Measurements from ENCODE around the gene FLNA. TPM values are rescaled to one million over a fixed set of nuclear protein-coding genes. Genes with fewer than 3 reads are reported as not detected.

Gene FLNA
- total and polyA plus RNA-seq, 10 donors: 259 to 1,447 (median 600) TPM

GRCh38 chrX:154419189-154419588 lies 44.8 kb upstream of the FLNA start:
- Histone ChIP-seq H3K36me3 (peaks cover 0 to 33% (median 0%) of the 10 kb centered on the region in 6 donors), H3K4me3 (no peak overlapping the region), H3K9me3 (no peaks in the 10 kb centered on the region), H3K27ac (peak overlapping the region in 5 of 8 donors; percentile 33 to 68 (median 65)), H3K27me3 (replicated peaks in 1 of 7) (no peaks in the 10 kb centered on the region), H3K4me1 (peaks cover 0 to 18% (median 0%) of the 10 kb centered on the region in 6 donors)
- TF ChIP-seq, protein P1, sequence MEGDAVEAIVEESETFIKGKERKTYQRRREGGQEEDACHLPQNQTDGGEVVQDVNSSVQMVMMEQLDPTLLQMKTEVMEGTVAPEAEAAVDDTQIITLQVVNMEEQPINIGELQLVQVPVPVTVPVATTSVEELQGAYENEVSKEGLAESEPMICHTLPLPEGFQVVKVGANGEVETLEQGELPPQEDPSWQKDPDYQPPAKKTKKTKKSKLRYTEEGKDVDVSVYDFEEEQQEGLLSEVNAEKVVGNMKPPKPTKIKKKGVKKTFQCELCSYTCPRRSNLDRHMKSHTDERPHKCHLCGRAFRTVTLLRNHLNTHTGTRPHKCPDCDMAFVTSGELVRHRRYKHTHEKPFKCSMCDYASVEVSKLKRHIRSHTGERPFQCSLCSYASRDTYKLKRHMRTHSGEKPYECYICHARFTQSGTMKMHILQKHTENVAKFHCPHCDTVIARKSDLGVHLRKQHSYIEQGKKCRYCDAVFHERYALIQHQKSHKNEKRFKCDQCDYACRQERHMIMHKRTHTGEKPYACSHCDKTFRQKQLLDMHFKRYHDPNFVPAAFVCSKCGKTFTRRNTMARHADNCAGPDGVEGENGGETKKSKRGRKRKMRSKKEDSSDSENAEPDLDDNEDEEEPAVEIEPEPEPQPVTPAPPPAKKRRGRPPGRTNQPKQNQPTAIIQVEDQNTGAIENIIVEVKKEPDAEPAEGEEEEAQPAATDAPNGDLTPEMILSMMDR (IDR thresholded peaks at IDR 0.05 in 8 of 11, conservative IDR thresholded peaks at IDR 0.05 in 3 of 11): no peak
- TF ChIP-seq POLR2A (IDR thresholded peaks at IDR 0.05): no peak
- no peak for TF ChIP-seq POLR2AphosphoS5 (IDR thresholded peaks at IDR 0.05)
- intact Hi-C loops (cut with DNase I; ENCODE audit: low total_unique reads): no loop called here
- WGBS, 5 donors: 75 to 89% (median 75%) methylated on average over 8 of the region's 8 CpGs
- no peak for DNase-seq

GRCh38 chrX:154417157-154417556 lies 42.7 kb upstream of the FLNA start:
- Histone ChIP-seq H3K36me3 (peaks cover 0 to 44% (median 0%) of the 10 kb centered on the region in 6 donors), H3K27ac (no peak overlapping the region), H3K9me3 (no peaks in the 10 kb centered on the region), H3K4me1 (peaks cover 0 to 31% (median 12%) of the 10 kb centered on the region in 6 donors), H3K27me3 (replicated peaks in 1 of 7) (no peaks in the 10 kb centered on the region), H3K4me3 (no peak overlapping the region)
- intact Hi-C loops (cut with DNase I; ENCODE audit: low total_unique reads): no loop called here
- TF ChIP-seq, protein P1 (IDR thresholded peaks at IDR 0.05 in 8 of 11, conservative IDR thresholded peaks at IDR 0.05 in 3 of 11): no peak
- TF ChIP-seq POLR2A (IDR thresholded peaks at IDR 0.05): no peak
- no peak for TF ChIP-seq POLR2AphosphoS5 (IDR thresholded peaks at IDR 0.05)
- WGBS, 5 donors: 61 to 86% (median 83%) methylated on average over 7 of the region's 7 CpGs
- no peak for DNase-seq

DNA sequence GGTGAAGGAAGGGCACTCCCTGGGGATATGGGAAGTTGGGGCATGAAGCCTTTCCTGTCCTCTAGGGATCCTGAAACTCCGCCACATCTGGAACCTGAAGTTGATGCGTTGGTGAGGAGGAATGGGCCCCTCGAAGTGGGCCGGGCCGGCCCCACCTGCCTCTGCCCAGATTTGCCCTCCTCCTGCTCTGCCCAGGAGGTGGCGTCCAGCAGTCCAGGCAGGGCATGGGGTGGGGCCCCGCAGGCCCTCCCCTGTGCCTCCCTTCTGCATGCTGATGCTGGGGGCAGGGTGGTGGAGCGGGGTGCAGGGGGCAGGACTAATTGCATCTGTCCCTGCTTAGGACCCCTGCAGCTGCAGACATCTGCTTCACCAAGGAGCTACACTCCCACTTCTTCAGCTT lies 38.7 kb upstream of the FLNA start:
- Histone ChIP-seq H3K36me3 (peaks cover 0 to 18% (median 0%) of the 10 kb centered on the region in 6 donors), H3K9me3 (no peaks in the 10 kb centered on the region), H3K27ac (peak overlapping the region; percentile 79 to 98 (median 96)), H3K27me3 (replicated peaks in 1 of 7) (no peaks in the 10 kb centered on the region), H3K4me3 (peak overlapping the region in 1 of 8 donors; percentile 83), H3K4me1 (peaks cover 0 to 45% (median 33%) of the 10 kb centered on the region in 6 donors)
- no peak for DNase-seq
- no peak for TF ChIP-seq POLR2A (IDR thresholded peaks at IDR 0.05)
- no peak for TF ChIP-seq POLR2AphosphoS5 (IDR thresholded peaks at IDR 0.05)
- TF ChIP-seq, protein P1 (IDR thresholded peaks at IDR 0.05 in 8 of 11, conservative IDR thresholded peaks at IDR 0.05 in 3 of 11): no peak
- intact Hi-C loops (cut with DNase I; ENCODE audit: low total_unique reads): no loop called here
- whole genome bisulfite sequencing, 5 donors: 59 to 96% (median 79%) methylated on average over 5 to 8 of the region's 8 CpGs

- H3K27ac ChIP-seq: peak overlapping the region; percentile 79 to 98 (median 96)
- intact Hi-C loops (cut with DNase I; ENCODE audit: low total_unique reads): no loop called here
- no peaks in the 10 kb centered on the region for H3K9me3 ChIP-seq
- peaks cover 0 to 52% (median 36%) of the 10 kb centered on the region in 6 donors for H3K4me1 ChIP-seq
- peak overlapping the region; percentile 42 to 84 (median 68) for H3K4me3 ChIP-seq
- no peaks in the 10 kb centered on the region for H3K27me3 ChIP-seq (replicated peaks in 1 of 7)
- H3K36me3 ChIP-seq: peaks cover 0 to 18% (median 0%) of the 10 kb centered on the region in 6 donors
- 6 to 50% (median 29%) methylated on average over 1 to 4 of the region's 4 CpGs for WGBS, 5 donors
- TF ChIP-seq POLR2AphosphoS5 (IDR thresholded peaks at IDR 0.05) (peak in 1 of 3 donors; percentile 62), POLR2A (IDR thresholded peaks at IDR 0.05) (no peak)
- peak; percentile 90 for DNase-seq
Observed at GRCh38 chrX:154412468-154412867, 38.0 kb upstream of the FLNA start.
